GM12878 (cell line): ENCODE measurements around the gene IPO5. TPM values are rescaled to one million over a fixed set of nuclear protein-coding genes. Genes with fewer than 3 reads are reported as not detected.

Experiments
- ATAC-seq: fragments of 200-7000 bp; cut with Tn5 transposase; 3 replicates; pipeline ENCODE4 v1.9.1; 2020; ENCODE audit warnings: mild to moderate bottlenecking, moderate library complexity
- BruUV-seq: library from RNA; stranded (reverse); fragments of 400-500 nt; replicated peaks from 2 replicates; lab custom pipeline; 2021; lab: Mats Ljungman, UMichigan
- CTCF ChIA-PET: fragments of 300-600 bp; sonication (Branson Sonifier 250); formaldehyde crosslinking; extraction: SDS; loops from one replicate; lab custom pipeline; 2021; ENCODE audit warnings: inconsistent platforms; lab: Yijun Ruan, JAX
- POLR2A ChIA-PET: fragments of 350-600 bp; formaldehyde crosslinking; extraction: SDS; loops from one replicate; lab custom pipeline; 2021; ENCODE audit warnings: inconsistent platforms; lab: Charles Lee
- RAD21 ChIA-PET: fragments of 300-600 bp; sonication (Branson Sonifier 250); formaldehyde crosslinking; loops from one replicate; lab custom pipeline; 2023; ENCODE audit warnings: antibody characterized with exemption; ENCODE audit not compliant: unreplicated experiment; lab: Charles Lee
- SMC1A ChIA-PET: fragments of 300-600 bp; sonication (Branson Sonifier 250); formaldehyde crosslinking; loops from one replicate; lab custom pipeline; 2023; ENCODE audit not compliant: unreplicated experiment, uncharacterized antibody; lab: Charles Lee
- DNase-seq: peaks from one replicate; pipeline ENCODE4 v3.0.0-alpha.2; 2011; ENCODE audit warnings: low read depth, low spot score
- FAIRE-seq: peaks from 3 replicates; lab custom pipeline; 2011; peaks lifted over from hg19 to GRCh38; lab: Jason Lieb, UNC
- H2AFZ ChIP-seq: 2 replicates; pipeline ENCODE4 v1.6.0; 2011; ENCODE audit warnings: low read depth, low read length, control low read depth; ENCODE audit not compliant: control insufficient read depth
- H3K27ac ChIP-seq: 2 replicates; pipeline ENCODE4 v1.5.1; 2011; ENCODE audit warnings: control low read depth; ENCODE audit not compliant: control insufficient read depth, insufficient read depth
- H3K27me3 ChIP-seq, 2 experiments: replicated peaks in 1 of 2; 2 replicates each; pipeline versions ENCODE4 v1.6.0 to v1.6.1; 2011; ENCODE audit warnings: low read length in 1 of 2; ENCODE audit not compliant: control insufficient read depth in 2 of 2, insufficient read depth in 2 of 2
- H3K36me3 ChIP-seq, 2 experiments: 2 replicates each; pipeline ENCODE4 v1.5.1; 2011; ENCODE audit warnings: low read length in 1 of 2; ENCODE audit not compliant: control insufficient read depth in 2 of 2, insufficient read depth in 2 of 2
- H3K4me1 ChIP-seq: 2 replicates; pipeline ENCODE4 v1.6.1; 2011; ENCODE audit warnings: mild to moderate bottlenecking, low read length, moderate library complexity, mixed read lengths; ENCODE audit not compliant: control insufficient read depth, insufficient read depth
- H3K4me2 ChIP-seq: 2 replicates; pipeline ENCODE4 v1.6.0; 2011; ENCODE audit warnings: control low read depth; ENCODE audit not compliant: control insufficient read depth, insufficient read depth
- H3K4me3 ChIP-seq: fragments of 200-600 bp; sonication (generic); 2 replicates; pipeline ENCODE4 v1.5.1; 2016
- H3K79me2 ChIP-seq: 2 replicates; pipeline ENCODE4 v1.6.0; 2011; ENCODE audit warnings: low read length; ENCODE audit not compliant: control insufficient read depth, insufficient read depth
- H3K9ac ChIP-seq: 2 replicates; pipeline ENCODE4 v1.8.0; 2011; ENCODE audit warnings: low read length, control low read depth, mixed read lengths; ENCODE audit not compliant: control insufficient read depth, insufficient read depth
- H3K9me3 ChIP-seq: replicated peaks from 3 replicates; pipeline ENCODE4 v1.5.1; 2011; ENCODE audit warnings: mild to moderate bottlenecking, low read length; ENCODE audit not compliant: control insufficient read depth, insufficient read depth
- H4K20me1 ChIP-seq: 2 replicates; pipeline ENCODE4 v1.6.0; 2011; ENCODE audit not compliant: control insufficient read depth, insufficient read depth
- ASH2L ChIP-seq: fragments of 300-600, 200-600 bp; sonication (generic); IDR thresholded peaks from 2 replicates; pipeline ENCODE4 v1.6.1; 2017; ENCODE audit warnings: low read depth, mild to moderate bottlenecking, borderline replicate concordance
- CBFB ChIP-seq: IDR thresholded peaks from 2 replicates; pipeline ENCODE4 v1.6.1; 2016; ENCODE audit warnings: antibody characterized with exemption, low read depth
- ELK1 ChIP-seq: IDR thresholded peaks from 2 replicates; pipeline ENCODE4 v1.6.1; 2012; ENCODE audit warnings: low read depth, low read length, improper control_type of control experiment
- NFXL1 ChIP-seq: fragments of 450-650 bp; IDR thresholded peaks from 2 replicates; pipeline ENCODE4 v1.6.1; 2017; ENCODE audit warnings: antibody characterized with exemption, mild to moderate bottlenecking, borderline replicate concordance
- NR2F1 ChIP-seq: fragments of 450-650 bp; conservative IDR thresholded peaks from 2 replicates; pipeline ENCODE4 v1.6.1; 2017; ENCODE audit warnings: mild to moderate bottlenecking
- PAX5 ChIP-seq: IDR thresholded peaks from 2 replicates; pipeline ENCODE4 v1.6.1; 2011; ENCODE audit warnings: low read depth, low read length, borderline replicate concordance
- PML ChIP-seq: IDR thresholded peaks from 2 replicates; pipeline ENCODE4 v1.6.1; 2012; ENCODE audit warnings: low read length, inconsistent platforms
- RFX5 ChIP-seq: IDR thresholded peaks from 2 replicates; pipeline ENCODE4 v1.6.1; 2011; ENCODE audit warnings: low read depth, low read length, improper control_type of control experiment
- RUNX3 ChIP-seq: IDR thresholded peaks from 2 replicates; pipeline ENCODE4 v1.6.1; 2012; ENCODE audit warnings: low read length, inconsistent platforms
- SREBF1 ChIP-seq: IDR thresholded peaks from 2 replicates; pipeline ENCODE4 v1.6.1; 2012; ENCODE audit warnings: mild to moderate bottlenecking, low read length
- SREBF2 ChIP-seq: IDR thresholded peaks from 2 replicates; pipeline ENCODE4 v1.6.1; 2012; ENCODE audit warnings: mild to moderate bottlenecking, low read length
- TAF1 ChIP-seq: IDR thresholded peaks from 2 replicates; pipeline ENCODE4 v1.6.1; 2011; ENCODE audit warnings: mild to moderate bottlenecking, low read depth, low read length, borderline replicate concordance
- WGBS: methylation state at CpG from one replicate; pipeline ENCODE4 v1.1.6; 2016; ENCODE audit warnings: low lambda C conversion rate; ENCODE audit not compliant: insufficient replicate concordance, insufficient coverage; ENCODE audit errors: missing lambda C conversion rate; 5-methylcytosine and 5-hydroxymethylcytosine counted together
- in situ Hi-C: fragments of 300-500 bp; cut with MboI; formaldehyde crosslinking; loops from 9 replicates; pipeline ENCODE4 v1.14.3; 2018; ENCODE audit warnings: mixed read lengths
- intact Hi-C: fragments of 100-400 bp; cut with micrococcal nuclease; formaldehyde crosslinking; loops from one replicate; pipeline ENCODE4 v1.14.2; 2022; ENCODE audit not compliant: unreplicated experiment
- polyA plus RNA-seq, 11 experiments: library from polyadenylated mRNA; depleted of rRNA in 4 of 11; unstranded in 6 of 11; stranded (reverse) in 5 of 11; fragments of >200 nt; fragmentation: Nextera tagmentation in 4 of 11; fragmentation: Illumina TruSeq in 1 of 11; extraction: Ambion mirVana in 4 of 11; extraction: Trizol in 1 of 11; gene quantifications; 1 replicate in 1 of 11; 2 replicates in 10 of 11; pipeline versions ENCODE4 v1.2.1 to v1.2.3, GENCODE V29; 2011 to 2016; ENCODE audit warnings: inconsistent platforms in 2 of 11, missing spikeins in 2 of 11, low read depth in 1 of 11
- total RNA-seq, 4 experiments: library from RNA; depleted of rRNA in 3 of 4; stranded (reverse); fragments of >200 nt in 3 of 4; fragmentation: Illumina TruSeq in 1 of 4; extraction: Trizol in 1 of 4; gene quantifications; 2 replicates each; pipeline versions ENCODE4 v1.2.1 to v1.2.3, GENCODE V29; 2013 to 2021
- TF ChIP-seq, protein P1 (sequence below): IDR thresholded peaks from 2 replicates; pipeline ENCODE4 v1.6.1; 2012; ENCODE audit warnings: mild to moderate bottlenecking, low read depth, low read length
- TF ChIP-seq, protein P2 (sequence below): fragments of 450-650 bp; conservative IDR thresholded peaks from 2 replicates; pipeline ENCODE4 v1.6.1; 2017; ENCODE audit warnings: mild to moderate bottlenecking, moderate library complexity

IPO5 gene
- total and polyA plus RNA-seq, 10 of the 15 experiments (the other 5 are each of a cell fraction or from before 2014, with no cell fraction given), result 45.7 to 196 (median 134) TPM

- no peak overlapping the region for H3K27ac ChIP-seq
- ChIA-PET RAD21 (interaction anchor here (0.6 kb wide), 1 partner anchor 62 kb away, joined by 3 read pairs; no protein-coding TSS in a partner anchor), SMC1A (no interaction called here), CTCF (no interaction called here), POLR2A (no interaction called here)
- intact Hi-C loops (no loop called here), in situ Hi-C loops (no loop called here)
- H2AFZ ChIP-seq, result no peak overlapping the region
- no peak for FAIRE-seq
- H3K4me2 ChIP-seq, result no peak overlapping the region
- no peaks in the 10 kb centered on the region for H3K36me3 ChIP-seq
- no peaks in the 10 kb centered on the region for H3K27me3 ChIP-seq
- H3K9me3 ChIP-seq, result no peaks in the 10 kb centered on the region
- no peak for ATAC-seq
- 41% methylated on average over 5 of the region's 5 CpGs for WGBS
- no peaks in the 10 kb centered on the region for H3K79me2 ChIP-seq
- H3K4me3 ChIP-seq, result no peak overlapping the region
- TF ChIP-seq PAX5 (no peak), NFXL1 (no peak), SREBF2 (no peak), PML (no peak), CBFB (no peak), ASH2L (no peak), SREBF1 (no peak), NR2F1 (no peak), TAF1 (no peak), RUNX3 (no peak), ELK1 (no peak), RFX5 (no peak)
- TF ChIP-seq, protein P1, sequence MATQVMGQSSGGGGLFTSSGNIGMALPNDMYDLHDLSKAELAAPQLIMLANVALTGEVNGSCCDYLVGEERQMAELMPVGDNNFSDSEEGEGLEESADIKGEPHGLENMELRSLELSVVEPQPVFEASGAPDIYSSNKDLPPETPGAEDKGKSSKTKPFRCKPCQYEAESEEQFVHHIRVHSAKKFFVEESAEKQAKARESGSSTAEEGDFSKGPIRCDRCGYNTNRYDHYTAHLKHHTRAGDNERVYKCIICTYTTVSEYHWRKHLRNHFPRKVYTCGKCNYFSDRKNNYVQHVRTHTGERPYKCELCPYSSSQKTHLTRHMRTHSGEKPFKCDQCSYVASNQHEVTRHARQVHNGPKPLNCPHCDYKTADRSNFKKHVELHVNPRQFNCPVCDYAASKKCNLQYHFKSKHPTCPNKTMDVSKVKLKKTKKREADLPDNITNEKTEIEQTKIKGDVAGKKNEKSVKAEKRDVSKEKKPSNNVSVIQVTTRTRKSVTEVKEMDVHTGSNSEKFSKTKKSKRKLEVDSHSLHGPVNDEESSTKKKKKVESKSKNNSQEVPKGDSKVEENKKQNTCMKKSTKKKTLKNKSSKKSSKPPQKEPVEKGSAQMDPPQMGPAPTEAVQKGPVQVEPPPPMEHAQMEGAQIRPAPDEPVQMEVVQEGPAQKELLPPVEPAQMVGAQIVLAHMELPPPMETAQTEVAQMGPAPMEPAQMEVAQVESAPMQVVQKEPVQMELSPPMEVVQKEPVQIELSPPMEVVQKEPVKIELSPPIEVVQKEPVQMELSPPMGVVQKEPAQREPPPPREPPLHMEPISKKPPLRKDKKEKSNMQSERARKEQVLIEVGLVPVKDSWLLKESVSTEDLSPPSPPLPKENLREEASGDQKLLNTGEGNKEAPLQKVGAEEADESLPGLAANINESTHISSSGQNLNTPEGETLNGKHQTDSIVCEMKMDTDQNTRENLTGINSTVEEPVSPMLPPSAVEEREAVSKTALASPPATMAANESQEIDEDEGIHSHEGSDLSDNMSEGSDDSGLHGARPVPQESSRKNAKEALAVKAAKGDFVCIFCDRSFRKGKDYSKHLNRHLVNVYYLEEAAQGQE, result no peak
- TF ChIP-seq, protein P2, sequence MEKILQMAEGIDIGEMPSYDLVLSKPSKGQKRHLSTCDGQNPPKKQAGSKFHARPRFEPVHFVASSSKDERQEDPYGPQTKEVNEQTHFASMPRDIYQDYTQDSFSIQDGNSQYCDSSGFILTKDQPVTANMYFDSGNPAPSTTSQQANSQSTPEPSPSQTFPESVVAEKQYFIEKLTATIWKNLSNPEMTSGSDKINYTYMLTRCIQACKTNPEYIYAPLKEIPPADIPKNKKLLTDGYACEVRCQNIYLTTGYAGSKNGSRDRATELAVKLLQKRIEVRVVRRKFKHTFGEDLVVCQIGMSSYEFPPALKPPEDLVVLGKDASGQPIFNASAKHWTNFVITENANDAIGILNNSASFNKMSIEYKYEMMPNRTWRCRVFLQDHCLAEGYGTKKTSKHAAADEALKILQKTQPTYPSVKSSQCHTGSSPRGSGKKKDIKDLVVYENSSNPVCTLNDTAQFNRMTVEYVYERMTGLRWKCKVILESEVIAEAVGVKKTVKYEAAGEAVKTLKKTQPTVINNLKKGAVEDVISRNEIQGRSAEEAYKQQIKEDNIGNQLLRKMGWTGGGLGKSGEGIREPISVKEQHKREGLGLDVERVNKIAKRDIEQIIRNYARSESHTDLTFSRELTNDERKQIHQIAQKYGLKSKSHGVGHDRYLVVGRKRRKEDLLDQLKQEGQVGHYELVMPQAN, result no peak
- no peaks in the 10 kb centered on the region for H4K20me1 ChIP-seq
- H3K9ac ChIP-seq, result no peak overlapping the region
- no peaks in the 10 kb centered on the region for H3K4me1 ChIP-seq
- BruUV-seq, result no TSS peak
- DNase-seq, result no peak
These were observed 21.4 kb upstream of the IPO5 start for GRCh38 chr13:97932036-97932435.
